ENCODE results near the gene MAP4K4. TPM values are rescaled to one million over a fixed set of nuclear protein-coding genes. Genes with fewer than 3 reads are reported as not detected.
A peak's percentile ranks its signal among the peaks of the same experiment; 100 is the strongest.

The MAP4K4 gene
- total RNA-seq, 2 donors from 2014 or later, result 47.5 to 50.4 TPM

DNA sequence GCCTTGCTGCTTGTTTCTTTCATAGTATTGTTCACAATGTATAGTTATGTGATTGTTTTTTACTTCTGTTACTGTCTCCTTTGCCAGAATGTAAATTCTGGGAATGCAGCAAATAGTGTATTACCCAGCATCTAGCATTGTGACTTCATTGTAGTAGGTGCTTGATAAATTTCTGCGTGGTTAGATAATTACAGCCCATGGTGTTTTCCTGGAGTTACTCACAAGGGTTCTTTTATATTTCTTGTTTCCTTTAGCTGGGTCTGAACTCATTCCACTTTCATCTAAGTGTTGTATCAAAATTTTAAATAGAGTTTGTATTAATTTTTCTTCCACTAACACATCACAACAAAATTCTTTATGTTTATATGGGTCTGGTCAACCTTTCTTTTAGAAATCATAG is 132.6 kb downstream of the MAP4K4 start:
- peaks cover 0 to 54% of the 10 kb centered on the region in 2 donors for H3K4me1 ChIP-seq
- no peak overlapping the region for H3K4me3 ChIP-seq
- H3K27me3 ChIP-seq, result no peaks in the 10 kb centered on the region
- no peak for DNase-seq (ENCODE audit: low spot score)
- peak overlapping the region in 1 of 2 donors; percentile 75 for H3K27ac ChIP-seq
- TF ChIP-seq, protein P1, sequence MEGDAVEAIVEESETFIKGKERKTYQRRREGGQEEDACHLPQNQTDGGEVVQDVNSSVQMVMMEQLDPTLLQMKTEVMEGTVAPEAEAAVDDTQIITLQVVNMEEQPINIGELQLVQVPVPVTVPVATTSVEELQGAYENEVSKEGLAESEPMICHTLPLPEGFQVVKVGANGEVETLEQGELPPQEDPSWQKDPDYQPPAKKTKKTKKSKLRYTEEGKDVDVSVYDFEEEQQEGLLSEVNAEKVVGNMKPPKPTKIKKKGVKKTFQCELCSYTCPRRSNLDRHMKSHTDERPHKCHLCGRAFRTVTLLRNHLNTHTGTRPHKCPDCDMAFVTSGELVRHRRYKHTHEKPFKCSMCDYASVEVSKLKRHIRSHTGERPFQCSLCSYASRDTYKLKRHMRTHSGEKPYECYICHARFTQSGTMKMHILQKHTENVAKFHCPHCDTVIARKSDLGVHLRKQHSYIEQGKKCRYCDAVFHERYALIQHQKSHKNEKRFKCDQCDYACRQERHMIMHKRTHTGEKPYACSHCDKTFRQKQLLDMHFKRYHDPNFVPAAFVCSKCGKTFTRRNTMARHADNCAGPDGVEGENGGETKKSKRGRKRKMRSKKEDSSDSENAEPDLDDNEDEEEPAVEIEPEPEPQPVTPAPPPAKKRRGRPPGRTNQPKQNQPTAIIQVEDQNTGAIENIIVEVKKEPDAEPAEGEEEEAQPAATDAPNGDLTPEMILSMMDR (IDR thresholded peaks at IDR 0.05), result no peak
- H3K9me3 ChIP-seq, result no peaks in the 10 kb centered on the region
- H3K36me3 ChIP-seq, result peaks cover 12% of the 10 kb centered on the region

DNA sequence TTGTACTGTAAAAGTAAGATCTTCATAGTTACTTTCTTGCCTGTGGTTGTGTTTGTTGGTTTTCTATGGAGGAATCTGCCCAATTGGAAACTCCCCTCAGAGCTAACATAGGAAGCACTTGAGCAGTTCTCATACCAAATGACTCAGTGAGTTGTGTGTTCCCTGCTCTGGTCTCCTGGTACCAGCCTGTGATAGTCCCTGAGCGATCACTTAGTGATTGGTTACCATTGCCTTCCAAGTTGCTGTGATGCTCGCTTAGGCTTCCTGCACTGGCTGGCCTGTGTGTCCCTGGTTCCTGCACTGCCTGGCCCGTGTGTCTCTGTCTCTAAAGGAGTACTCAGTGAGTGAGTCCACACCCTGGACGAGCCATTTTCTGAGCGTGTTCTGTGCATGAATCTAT is 133.0 kb downstream of the MAP4K4 start:
- H3K27me3 ChIP-seq, result no peaks in the 10 kb centered on the region
- no peaks in the 10 kb centered on the region for H3K9me3 ChIP-seq
- no peak overlapping the region for H3K4me3 ChIP-seq
- peaks cover 15% of the 10 kb centered on the region for H3K36me3 ChIP-seq
- H3K4me1 ChIP-seq, result peaks cover 0 to 54% of the 10 kb centered on the region in 2 donors
- peak overlapping the region; percentile 64 to 75 for H3K27ac ChIP-seq
- no peak for DNase-seq (ENCODE audit: low spot score)
- TF ChIP-seq, protein P1 (IDR thresholded peaks at IDR 0.05), result no peak

DNA sequence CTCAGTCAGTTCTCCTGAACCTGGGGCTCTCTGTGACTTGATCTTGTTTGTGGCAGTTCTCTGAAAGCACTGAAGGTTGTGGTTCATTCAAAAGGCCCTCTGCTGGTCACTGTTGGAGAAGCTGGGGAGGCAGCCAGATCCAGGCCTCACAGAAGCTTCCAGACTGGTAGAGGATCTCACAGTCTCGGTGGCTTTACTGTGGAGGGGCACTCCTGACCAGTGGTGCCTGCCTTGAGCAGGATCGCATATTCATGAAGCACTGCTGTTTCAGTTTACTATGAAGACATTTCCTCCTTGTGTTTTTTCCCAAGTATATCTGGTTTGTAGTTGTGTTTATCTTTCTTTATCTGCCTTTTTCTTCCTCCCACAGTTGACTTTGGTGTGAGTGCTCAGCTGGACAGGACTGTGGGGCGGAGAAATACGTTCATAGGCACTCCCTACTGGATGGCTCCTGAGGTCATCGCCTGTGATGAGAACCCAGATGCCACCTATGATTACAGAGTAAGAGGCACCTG is 133.9 kb downstream of the MAP4K4 start:
- TF ChIP-seq, protein P1 (IDR thresholded peaks at IDR 0.05), result peak; percentile 66 to 83
- Histone ChIP-seq H3K4me1 (peaks cover 0 to 52% of the 10 kb centered on the region in 2 donors), H3K36me3 (peaks cover 23% of the 10 kb centered on the region), H3K27ac (peak overlapping the region; percentile 52 to 64), H3K27me3 (no peaks in the 10 kb centered on the region), H3K9me3 (no peaks in the 10 kb centered on the region), H3K4me3 (no peak overlapping the region)
- peak; percentile 86 for DNase-seq (ENCODE audit: low spot score)

DNA sequence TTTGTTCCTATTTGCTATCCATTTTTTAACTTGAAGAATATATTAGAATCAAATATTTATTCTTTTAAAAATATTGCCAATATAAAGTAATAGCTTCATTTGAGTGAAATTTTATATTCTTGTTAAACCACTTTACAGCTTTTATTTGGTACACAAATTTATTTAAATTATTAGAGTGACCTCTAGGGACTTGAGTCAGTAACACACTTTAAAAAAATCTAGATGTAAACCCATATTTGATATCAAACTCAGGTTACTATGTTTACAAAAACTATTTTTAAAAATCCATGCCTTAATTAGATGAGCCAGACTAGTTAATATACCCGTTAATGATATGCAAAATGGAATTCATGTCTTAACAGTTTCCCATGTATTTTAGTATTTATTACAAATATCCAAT is 134.6 kb downstream of the MAP4K4 start:
- peak overlapping the region in 1 of 2 donors; percentile 64 for H3K27ac ChIP-seq

DNA sequence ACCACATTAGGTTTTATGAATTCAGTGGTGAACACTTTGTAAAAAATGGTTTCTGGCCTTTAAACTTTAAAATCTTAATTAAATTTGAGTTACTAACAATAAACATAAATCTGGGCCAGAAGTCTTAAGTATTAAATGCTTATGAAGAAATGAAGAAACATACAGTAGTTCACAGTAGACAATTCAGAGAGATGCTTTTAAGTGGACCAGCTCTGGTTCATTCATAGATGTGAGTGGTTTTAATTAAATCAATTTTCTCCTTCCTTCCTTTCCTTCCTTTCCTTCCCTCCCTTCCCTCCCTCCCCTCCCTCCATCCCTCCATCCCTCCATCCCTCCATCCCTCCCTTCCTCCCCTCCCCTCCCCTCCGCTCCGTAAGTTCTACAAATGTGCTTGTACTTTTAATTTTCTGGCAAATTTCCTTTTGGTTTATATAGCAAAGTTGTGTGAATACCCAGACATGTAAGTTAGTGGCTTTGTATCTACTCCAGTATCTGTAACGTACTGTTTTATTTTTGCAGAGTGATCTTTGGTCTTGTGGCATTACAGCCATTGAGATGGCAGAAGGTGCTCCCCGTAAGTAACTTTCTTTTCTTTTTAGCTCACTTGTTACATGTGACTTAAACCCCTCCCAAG is 136.5 kb downstream of the MAP4K4 start:
- H3K9me3 ChIP-seq, result no peaks in the 10 kb centered on the region
- DNase-seq (ENCODE audit: low spot score), result no peak
- no peak overlapping the region for H3K27ac ChIP-seq
- TF ChIP-seq, protein P1 (IDR thresholded peaks at IDR 0.05), result no peak
- peaks cover 0 to 26% of the 10 kb centered on the region in 2 donors for H3K4me1 ChIP-seq
- H3K36me3 ChIP-seq, result peaks cover 35% of the 10 kb centered on the region
- no peak overlapping the region for H3K4me3 ChIP-seq
- no peaks in the 10 kb centered on the region for H3K27me3 ChIP-seq

More for the DNA sequence above, 134.6 kb downstream of the MAP4K4 start:
- no peak for DNase-seq (ENCODE audit: low spot score)
- Histone ChIP-seq H3K4me3 (no peak overlapping the region), H3K4me1 (peaks cover 0 to 45% of the 10 kb centered on the region in 2 donors), H3K9me3 (no peaks in the 10 kb centered on the region), H3K27me3 (no peaks in the 10 kb centered on the region), H3K36me3 (peaks cover 30% of the 10 kb centered on the region)
- TF ChIP-seq, protein P1 (IDR thresholded peaks at IDR 0.05), result peak; percentile 28 to 57

All from right atrium auricular region (tissue), 2 donors.